ENCODE measurements around the gene MIB1.

MIB1 gene

GRCh38 chr18:21805771-21806366 is 65.3 kb downstream of the MIB1 start:
- no peak for TF ChIP-seq CTCF (IDR thresholded peaks at IDR 0.05; ENCODE audit: low read depth, low read length, poor library complexity, severe bottlenecking)
- TF ChIP-seq EZH2phosphoT487 (IDR thresholded peaks at IDR 0.05; ENCODE audit: borderline replicate concordance, low read length): no peak
- Histone ChIP-seq H3K9me2 (replicated peaks; ENCODE audit: control insufficient read depth, low read length) (no peaks in the 10 kb centered on the region), H3K4me3 (ENCODE audit: low read length) (no peak overlapping the region), H3K9me3 (ENCODE audit: control insufficient read depth, insufficient read depth, low read length) (peaks cover 4% of the 10 kb centered on the region; the same call in 1 of the 2 replicates), H3K79me2 (ENCODE audit: control insufficient read depth, low read length) (no peaks in the 10 kb centered on the region), H3K4me1 (ENCODE audit: control insufficient read depth, low read length) (no peaks in the 10 kb centered on the region), H3K27me3 (ENCODE audit: control insufficient read depth, low read length) (no peaks in the 10 kb centered on the region), H4K20me1 (ENCODE audit: control insufficient read depth, insufficient read depth, low read depth, low read length) (no peaks in the 10 kb centered on the region), H3K27ac (ENCODE audit: low read depth, low read length) (no peak overlapping the region), H3K4me2 (ENCODE audit: low read length) (no peak overlapping the region), H3F3A (ENCODE audit: control insufficient read depth, insufficient read depth) (no peaks in the 10 kb centered on the region), H3K36me3 (ENCODE audit: control insufficient read depth, low read length) (peaks cover 61% of the 10 kb centered on the region)

- Histone ChIP-seq H3K9me2 (replicated peaks; ENCODE audit: control insufficient read depth, low read length) (no peaks in the 10 kb centered on the region), H3K36me3 (ENCODE audit: control insufficient read depth, low read length) (peaks cover 45% of the 10 kb centered on the region), H3K9me3 (ENCODE audit: control insufficient read depth, insufficient read depth, low read length) (peaks cover 4% of the 10 kb centered on the region; the same call in 1 of the 2 replicates)
Measured at GRCh38 chr18:21808185-21808584, 67.6 kb downstream of the MIB1 start.

GRCh38 chr18:21809725-21810124 is 69.1 kb downstream of the MIB1 start:
- Histone ChIP-seq H3K79me2 (ENCODE audit: control insufficient read depth, low read length) (no peaks in the 10 kb centered on the region), H3K27ac (ENCODE audit: low read depth, low read length) (no peak overlapping the region), H3K9me3 (ENCODE audit: control insufficient read depth, insufficient read depth, low read length) (peaks cover 4% of the 10 kb centered on the region; the same call in 1 of the 2 replicates), H3F3A (ENCODE audit: control insufficient read depth, insufficient read depth) (no peaks in the 10 kb centered on the region), H3K36me3 (ENCODE audit: control insufficient read depth, low read length) (peaks cover 36% of the 10 kb centered on the region), H4K20me1 (ENCODE audit: control insufficient read depth, insufficient read depth, low read depth, low read length) (no peaks in the 10 kb centered on the region), H3K4me3 (ENCODE audit: low read length) (no peak overlapping the region), H3K9me2 (replicated peaks; ENCODE audit: control insufficient read depth, low read length) (no peaks in the 10 kb centered on the region), H3K27me3 (ENCODE audit: control insufficient read depth, low read length) (no peaks in the 10 kb centered on the region), H3K4me2 (ENCODE audit: low read length) (no peak overlapping the region), H3K4me1 (ENCODE audit: control insufficient read depth, low read length) (no peaks in the 10 kb centered on the region)
- TF ChIP-seq CTCF (IDR thresholded peaks at IDR 0.05; ENCODE audit: low read depth, low read length, poor library complexity, severe bottlenecking): no peak
- TF ChIP-seq EZH2phosphoT487 (IDR thresholded peaks at IDR 0.05; ENCODE audit: borderline replicate concordance, low read length): no peak

More at GRCh38 chr18:21808185-21808584, 67.6 kb downstream of the MIB1 start:
- no peaks in the 10 kb centered on the region for H4K20me1 ChIP-seq (ENCODE audit: control insufficient read depth, insufficient read depth, low read depth, low read length)
- no peaks in the 10 kb centered on the region for H3K79me2 ChIP-seq (ENCODE audit: control insufficient read depth, low read length)
- H3F3A ChIP-seq (ENCODE audit: control insufficient read depth, insufficient read depth): no peaks in the 10 kb centered on the region
- H3K4me1 ChIP-seq (ENCODE audit: control insufficient read depth, low read length): no peaks in the 10 kb centered on the region
- no peak overlapping the region for H3K4me2 ChIP-seq (ENCODE audit: low read length)
- no peak overlapping the region for H3K4me3 ChIP-seq (ENCODE audit: low read length)
- no peaks in the 10 kb centered on the region for H3K27me3 ChIP-seq (ENCODE audit: control insufficient read depth, low read length)
- no peak for TF ChIP-seq EZH2phosphoT487 (IDR thresholded peaks at IDR 0.05; ENCODE audit: borderline replicate concordance, low read length)
- H3K27ac ChIP-seq (ENCODE audit: low read depth, low read length): no peak overlapping the region

- Histone ChIP-seq H3K79me2 (ENCODE audit: control insufficient read depth, low read length) (no peaks in the 10 kb centered on the region), H3K4me2 (ENCODE audit: low read length) (no peak overlapping the region)
- TF ChIP-seq CTCF (IDR thresholded peaks at IDR 0.05; ENCODE audit: low read depth, low read length, poor library complexity, severe bottlenecking): no peak
- no peak for TF ChIP-seq EZH2phosphoT487 (IDR thresholded peaks at IDR 0.05; ENCODE audit: borderline replicate concordance, low read length)
Measured at GRCh38 chr18:21815101-21815500, 74.5 kb downstream of the MIB1 start.

More at GRCh38 chr18:21815101-21815500, 74.5 kb downstream of the MIB1 start:
- Histone ChIP-seq H3F3A (ENCODE audit: control insufficient read depth, insufficient read depth) (no peaks in the 10 kb centered on the region), H3K4me1 (ENCODE audit: control insufficient read depth, low read length) (no peaks in the 10 kb centered on the region), H4K20me1 (ENCODE audit: control insufficient read depth, insufficient read depth, low read depth, low read length) (no peaks in the 10 kb centered on the region), H3K9me3 (ENCODE audit: control insufficient read depth, insufficient read depth, low read length) (no peaks in the 10 kb centered on the region), H3K27ac (ENCODE audit: low read depth, low read length) (no peak overlapping the region), H3K27me3 (ENCODE audit: control insufficient read depth, low read length) (no peaks in the 10 kb centered on the region), H3K36me3 (ENCODE audit: control insufficient read depth, low read length) (peaks cover 8% of the 10 kb centered on the region; the same call in 1 of the 2 replicates), H3K4me3 (ENCODE audit: low read length) (no peak overlapping the region), H3K9me2 (replicated peaks; ENCODE audit: control insufficient read depth, low read length) (no peaks in the 10 kb centered on the region)
